Subcutaneous abdominal adipose tissue (tissue), 5 donors: Measurements from ENCODE around the gene SLC9A3.

Experiments used
- H3K27ac ChIP-seq: one replicate; pipeline ENCODE4 v1.7.0; 2013; ENCODE audit warnings: low read depth, mild to moderate bottlenecking, inconsistent platforms, low read length, moderate library complexity
- H3K27me3 ChIP-seq, 5 donors: one replicate each; pipeline ENCODE4 v1.7.0; 2013; ENCODE audit warnings: low read length in 5 of 5, inconsistent platforms in 1 of 5; ENCODE audit not compliant: control insufficient read depth in 5 of 5, insufficient read depth in 4 of 5
- H3K36me3 ChIP-seq, 5 donors: one replicate each; pipeline ENCODE4 v1.7.0; 2013; ENCODE audit warnings: low read length in 5 of 5; ENCODE audit not compliant: control insufficient read depth in 5 of 5, insufficient read depth in 5 of 5
- H3K4me1 ChIP-seq, 5 donors: one replicate each; pipeline ENCODE4 v1.7.0; 2013; ENCODE audit warnings: low read length in 5 of 5, mild to moderate bottlenecking in 3 of 5, moderate library complexity in 1 of 5; ENCODE audit not compliant: control insufficient read depth in 5 of 5, insufficient read depth in 5 of 5
- H3K4me3 ChIP-seq, 5 donors: one replicate each; pipeline ENCODE4 v1.7.0; 2013; ENCODE audit warnings: low read length in 5 of 5, low read depth in 1 of 5
- H3K9ac ChIP-seq, 5 donors: one replicate each; pipeline ENCODE4 v1.7.0; 2013; ENCODE audit warnings: low read length in 5 of 5, mild to moderate bottlenecking in 4 of 5, moderate library complexity in 3 of 5
- H3K9me3 ChIP-seq, 5 donors: one replicate each; pipeline ENCODE4 v1.7.0; 2013; ENCODE audit warnings: low read length in 5 of 5; ENCODE audit not compliant: control insufficient read depth in 5 of 5
- donor health status: healthy.
- donor health status: healthy.
- donor health status: healthy.
- donor health status: healthy.
- donor health status: healthy.

The SLC9A3 gene

DNA sequence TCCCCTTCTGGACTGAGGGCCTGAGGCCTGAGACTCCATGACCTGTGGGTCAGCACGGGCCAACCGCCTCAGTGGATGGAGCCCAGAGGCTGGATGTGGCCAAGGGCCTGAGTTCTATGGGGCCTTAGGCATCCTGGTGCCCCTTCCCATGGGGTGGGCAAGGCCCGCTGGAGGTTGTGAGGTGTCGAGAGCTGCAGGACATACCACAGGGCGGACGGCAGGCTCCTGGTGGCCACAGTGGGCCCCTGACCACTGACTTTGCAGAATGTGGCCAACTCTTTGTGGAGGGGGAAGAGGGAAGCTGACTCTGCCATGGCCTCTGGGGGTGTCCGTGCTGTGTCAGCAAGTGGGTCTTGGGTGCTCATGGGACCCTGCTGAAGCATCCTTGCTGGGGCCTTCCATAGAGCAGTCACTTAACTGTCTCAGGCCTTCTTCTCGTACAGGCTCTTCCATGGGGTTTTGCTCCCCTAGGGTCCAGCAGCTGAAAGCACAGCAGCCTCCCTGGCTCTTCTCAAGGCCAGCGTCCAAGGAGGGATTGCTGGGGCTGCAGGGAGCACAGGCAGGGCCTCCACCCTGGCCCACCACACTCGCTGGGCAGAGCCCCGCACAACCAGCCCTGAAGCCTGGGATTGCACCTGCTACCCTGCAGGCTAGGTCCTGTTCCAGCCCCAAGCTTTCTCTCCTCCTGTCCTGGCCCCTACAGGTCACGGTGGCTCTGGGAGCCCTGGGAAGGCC is 21.6 kb upstream of the SLC9A3 start:
- Histone ChIP-seq H3K36me3 (no peaks in the 10 kb centered on the region), H3K9ac (no peak overlapping the region)

DNA sequence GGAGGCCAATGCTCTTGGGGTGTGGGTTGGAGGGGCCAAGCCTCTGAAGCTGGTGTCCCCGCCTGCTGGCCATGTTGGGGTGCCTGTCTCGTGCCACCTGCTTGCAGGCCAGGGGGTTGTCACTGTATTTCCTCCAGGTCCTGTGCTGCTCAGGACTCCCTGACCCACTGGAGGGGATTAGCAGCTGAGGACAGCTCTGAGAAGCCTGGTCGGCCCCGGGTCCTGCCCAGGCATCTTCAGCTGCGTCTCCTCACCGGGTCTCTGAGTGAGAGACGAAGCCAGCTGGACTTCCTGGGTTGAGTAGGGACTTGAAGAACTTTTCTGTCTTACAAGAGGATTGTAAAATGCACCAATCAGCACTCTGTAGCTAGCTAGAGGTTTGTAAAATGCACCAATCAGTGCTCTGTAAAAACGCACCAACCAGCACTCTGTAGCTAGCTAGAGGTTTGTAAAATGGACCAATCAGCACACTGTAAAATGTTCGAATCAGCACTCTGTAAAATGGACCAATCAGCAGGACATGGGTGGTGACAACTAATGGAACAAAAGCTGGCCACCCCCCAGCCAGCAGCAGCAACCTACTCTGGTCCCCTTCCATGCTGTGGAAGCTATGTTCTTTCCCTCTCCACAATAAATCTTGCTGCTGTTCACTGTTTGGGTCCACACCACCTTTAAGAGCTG is 20.6 kb upstream of the SLC9A3 start:
- peaks cover 0 to under 1% (median 0%) of the 10 kb centered on the region in 5 donors for H3K9me3 ChIP-seq
- peaks cover 18 to 41% (median 28%) of the 10 kb centered on the region in 5 donors for H3K27me3 ChIP-seq
- no peak overlapping the region for H3K4me3 ChIP-seq
- no peak overlapping the region for H3K27ac ChIP-seq
- no peak overlapping the region for H3K9ac ChIP-seq
- peaks cover 0 to 18% (median 11%) of the 10 kb centered on the region in 5 donors for H3K4me1 ChIP-seq
- no peaks in the 10 kb centered on the region for H3K36me3 ChIP-seq

More for the DNA sequence above, 21.6 kb upstream of the SLC9A3 start:
- H3K27ac ChIP-seq = no peak overlapping the region
- no peak overlapping the region for H3K4me3 ChIP-seq
- peaks cover 0 to 18% (median 11%) of the 10 kb centered on the region in 5 donors for H3K4me1 ChIP-seq
- peaks cover 0 to 7% (median 0%) of the 10 kb centered on the region in 5 donors for H3K9me3 ChIP-seq
- H3K27me3 ChIP-seq = peaks cover 9 to 35% (median 18%) of the 10 kb centered on the region in 5 donors

DNA sequence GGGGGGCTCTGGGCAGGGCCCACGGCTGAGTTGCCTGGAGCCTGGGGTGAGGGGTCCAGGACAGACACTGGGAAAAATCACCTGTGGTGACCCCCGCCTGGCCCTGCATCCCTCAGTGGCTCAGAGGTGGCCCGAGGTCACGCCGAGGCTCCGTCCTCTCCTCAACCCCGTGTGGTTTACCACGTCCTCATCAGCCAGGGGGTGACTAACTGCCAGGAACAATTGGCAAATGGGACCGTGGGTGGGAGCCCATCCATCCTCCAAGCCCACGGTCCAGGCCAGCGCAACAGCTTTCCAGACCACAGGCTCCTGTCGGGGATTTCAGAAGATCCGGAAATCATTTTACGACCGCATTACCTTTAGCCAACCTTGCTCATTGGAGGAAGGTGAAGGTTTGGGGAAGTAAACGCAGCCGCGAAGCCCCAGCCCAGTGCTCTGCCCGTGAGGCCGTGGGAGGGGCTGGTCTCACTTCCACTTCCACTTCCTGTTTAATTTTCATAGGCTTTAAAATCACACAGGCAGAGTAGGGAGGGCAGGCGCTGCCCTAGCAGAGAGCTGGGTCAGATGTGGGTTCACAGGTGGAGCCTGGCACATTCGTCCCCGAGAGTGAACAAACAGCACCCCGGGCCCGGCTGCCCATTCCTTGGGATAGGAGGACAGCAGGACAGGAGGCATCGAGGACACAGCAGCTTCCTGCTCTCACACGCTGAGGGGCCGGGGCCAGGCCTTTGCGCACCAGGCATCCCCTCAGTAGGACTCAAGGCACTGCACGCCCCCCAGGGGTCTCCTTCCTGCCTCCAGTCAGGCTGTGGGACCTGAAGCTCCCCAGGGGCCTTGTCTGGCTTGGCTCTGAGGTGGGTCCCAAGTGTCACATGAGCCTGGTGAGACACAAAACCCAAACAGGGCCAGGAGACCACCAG is 19.8 kb upstream of the SLC9A3 start:
- no peak overlapping the region for H3K27ac ChIP-seq
- no peak overlapping the region for H3K9ac ChIP-seq
- peak overlapping the region in 1 of 5 donors; percentile 5 for H3K4me3 ChIP-seq
- no peaks in the 10 kb centered on the region for H3K36me3 ChIP-seq
- no peaks in the 10 kb centered on the region for H3K9me3 ChIP-seq
- H3K4me1 ChIP-seq = peaks cover 0 to 18% (median 11%) of the 10 kb centered on the region in 5 donors
- H3K27me3 ChIP-seq = peaks cover 25 to 49% (median 35%) of the 10 kb centered on the region in 5 donors

DNA sequence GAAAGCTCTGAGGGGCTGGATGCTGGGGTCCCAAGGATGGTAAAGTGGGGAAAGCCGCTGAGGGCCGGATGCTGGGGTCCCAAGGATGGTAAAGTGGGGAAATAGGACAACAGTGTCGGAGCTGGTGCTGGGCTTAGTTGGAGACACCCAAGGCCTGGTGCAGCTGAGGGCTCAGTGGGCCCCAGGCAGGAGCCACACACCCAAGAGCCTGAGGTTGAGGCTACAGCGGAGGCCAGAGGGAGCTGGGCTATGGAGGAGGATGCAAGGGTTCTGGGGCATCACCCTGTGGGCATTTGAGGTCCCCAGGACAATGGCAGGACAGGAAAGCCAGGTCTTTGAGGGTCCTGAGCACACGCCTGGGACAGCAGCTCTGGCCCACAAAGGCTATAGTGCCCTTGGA is 19.1 kb upstream of the SLC9A3 start:
- Histone ChIP-seq H3K4me3 (no peak overlapping the region), H3K27ac (no peak overlapping the region)

DNA sequence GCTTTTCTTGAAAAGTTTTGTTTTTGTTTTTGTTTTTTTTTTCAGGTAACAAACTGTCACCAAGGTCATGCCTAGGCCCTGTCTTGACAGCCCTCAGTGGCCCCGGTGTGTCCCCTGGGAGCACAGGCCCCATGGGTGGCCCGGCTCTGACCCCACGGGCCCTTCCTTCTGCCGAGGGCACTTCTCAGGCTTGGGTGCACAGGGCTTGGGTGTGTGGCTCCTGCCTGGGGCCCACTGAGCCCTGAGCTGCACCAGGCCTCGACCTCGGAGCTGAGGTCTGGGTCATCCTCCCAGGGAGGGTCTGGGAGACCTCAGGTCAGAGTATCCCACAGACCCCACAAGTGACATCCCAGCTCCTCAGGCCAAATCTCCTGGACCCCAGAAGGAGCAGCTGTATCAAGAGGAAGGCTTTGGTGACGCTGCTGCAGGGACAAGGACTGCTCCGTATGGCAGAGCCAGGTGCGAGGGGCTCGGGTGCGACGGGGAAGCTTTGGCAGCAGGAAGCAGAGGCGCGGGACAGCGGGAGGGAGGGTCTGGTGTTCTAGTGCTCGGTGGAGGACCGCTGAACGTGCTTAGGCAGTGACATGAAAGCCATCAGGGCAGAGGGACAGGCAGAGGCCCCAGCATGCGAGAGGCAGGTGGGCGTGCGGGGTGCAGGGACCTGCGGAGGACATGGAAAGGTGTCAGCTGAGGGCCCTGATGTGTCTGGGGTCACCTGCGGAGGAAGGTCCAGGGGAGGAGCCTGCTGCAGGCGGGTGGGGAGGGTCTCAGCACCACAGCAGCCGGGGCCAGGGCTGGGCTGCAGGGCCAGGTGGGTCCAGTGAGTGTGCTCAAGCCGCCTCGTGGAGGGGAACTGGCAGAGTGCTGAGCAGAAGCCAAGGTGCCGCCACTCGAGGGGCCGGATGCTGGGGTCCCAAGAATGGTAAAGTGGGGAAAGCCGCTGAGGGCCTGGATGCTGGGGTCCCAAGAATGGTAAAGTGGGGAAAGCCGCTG is 18.4 kb upstream of the SLC9A3 start:
- Histone ChIP-seq H3K4me3 (no peak overlapping the region), H3K9me3 (no peaks in the 10 kb centered on the region), H3K27ac (no peak overlapping the region), H3K4me1 (peaks cover 0 to 14% (median 11%) of the 10 kb centered on the region in 5 donors), H3K9ac (no peak overlapping the region), H3K27me3 (peaks cover 35 to 58% (median 48%) of the 10 kb centered on the region in 5 donors), H3K36me3 (no peaks in the 10 kb centered on the region)

More for the DNA sequence above, 19.1 kb upstream of the SLC9A3 start:
- H3K4me1 ChIP-seq = peaks cover 0 to 15% (median 11%) of the 10 kb centered on the region in 5 donors
- H3K27me3 ChIP-seq = peaks cover 31 to 55% (median 41%) of the 10 kb centered on the region in 5 donors
- H3K9ac ChIP-seq = no peak overlapping the region
- no peaks in the 10 kb centered on the region for H3K36me3 ChIP-seq
- no peaks in the 10 kb centered on the region for H3K9me3 ChIP-seq

DNA sequence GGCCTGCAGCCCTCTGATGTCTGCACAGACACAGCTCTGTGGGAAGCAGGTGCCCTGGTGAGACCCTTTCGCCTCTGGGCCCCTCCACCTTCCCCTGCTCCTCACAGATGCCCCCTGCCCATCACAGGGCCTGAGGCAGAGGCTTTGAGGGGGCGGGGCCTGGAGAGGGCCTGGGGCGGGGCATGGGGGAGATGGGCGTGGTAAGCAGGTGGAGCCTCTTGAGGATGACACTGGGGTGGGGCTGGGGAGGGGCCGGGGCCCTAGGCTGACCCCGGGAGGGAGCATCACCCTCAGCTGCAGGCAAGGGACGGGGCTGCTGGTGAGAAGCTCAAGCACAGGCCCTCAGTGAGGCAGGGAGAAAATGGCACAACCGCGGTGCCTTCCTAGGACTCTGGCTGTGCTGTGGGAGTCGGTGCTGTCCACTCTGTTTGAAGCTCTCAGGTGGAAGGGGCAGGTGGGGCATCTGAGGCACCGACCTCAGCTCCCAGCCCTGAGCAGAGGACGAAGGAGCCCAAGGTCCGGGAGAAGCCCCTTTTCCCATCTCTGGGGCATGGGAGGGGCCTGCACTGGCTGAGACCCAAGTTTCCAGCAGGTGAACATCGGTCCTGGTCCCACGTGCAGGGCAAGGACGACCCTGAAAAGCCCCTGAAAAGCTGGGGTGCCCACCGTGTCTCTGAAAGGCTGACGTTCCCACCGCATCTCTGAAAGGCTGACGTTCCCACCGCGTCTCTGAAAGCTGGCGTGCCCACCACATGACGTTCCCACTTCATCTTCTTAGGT is 17.5 kb upstream of the SLC9A3 start:
- no peak overlapping the region for H3K27ac ChIP-seq
- H3K36me3 ChIP-seq = no peaks in the 10 kb centered on the region
- no peak overlapping the region for H3K9ac ChIP-seq
- H3K4me3 ChIP-seq = no peak overlapping the region
- peaks cover 34 to 52% (median 46%) of the 10 kb centered on the region in 5 donors for H3K27me3 ChIP-seq
- H3K9me3 ChIP-seq = no peaks in the 10 kb centered on the region
- peaks cover 0 to 14% (median 11%) of the 10 kb centered on the region in 5 donors for H3K4me1 ChIP-seq

DNA sequence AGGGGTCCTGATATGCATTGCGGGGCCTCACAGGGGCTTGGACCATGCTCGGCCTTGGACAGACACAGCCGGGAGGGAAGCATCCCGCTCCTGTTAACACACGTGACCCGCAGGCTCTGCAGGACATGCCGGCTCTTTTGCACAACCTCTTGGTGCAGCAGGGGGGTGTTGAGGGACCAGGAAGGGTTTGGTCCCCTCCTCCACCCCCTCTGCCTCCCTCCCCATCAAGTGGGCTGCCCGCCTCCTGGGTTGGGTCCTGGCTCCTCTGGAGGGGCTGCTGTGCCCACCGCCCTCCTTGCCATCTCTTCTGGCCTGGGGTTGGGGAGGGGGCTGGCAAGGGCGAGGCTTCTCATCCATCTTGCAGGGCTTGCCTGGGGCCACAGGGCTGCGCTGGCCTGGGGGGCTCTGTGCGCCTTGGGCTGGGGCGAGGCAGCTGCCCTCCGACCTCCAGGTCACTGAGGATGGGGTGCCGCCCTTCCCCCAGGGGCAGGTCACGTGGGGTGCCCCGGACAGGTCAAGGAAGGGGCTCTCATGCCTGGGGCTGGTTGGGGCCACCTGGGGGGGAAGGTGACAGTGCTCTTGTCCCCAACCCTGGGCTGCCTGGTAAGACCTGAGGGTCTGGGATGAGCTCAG is 16.8 kb upstream of the SLC9A3 start:
- Histone ChIP-seq H3K9ac (no peak overlapping the region), H3K27me3 (peaks cover 30 to 50% (median 41%) of the 10 kb centered on the region in 5 donors), H3K9me3 (no peaks in the 10 kb centered on the region), H3K4me3 (no peak overlapping the region), H3K27ac (no peak overlapping the region), H3K4me1 (peaks cover 0 to 14% (median 11%) of the 10 kb centered on the region in 5 donors), H3K36me3 (no peaks in the 10 kb centered on the region)

DNA sequence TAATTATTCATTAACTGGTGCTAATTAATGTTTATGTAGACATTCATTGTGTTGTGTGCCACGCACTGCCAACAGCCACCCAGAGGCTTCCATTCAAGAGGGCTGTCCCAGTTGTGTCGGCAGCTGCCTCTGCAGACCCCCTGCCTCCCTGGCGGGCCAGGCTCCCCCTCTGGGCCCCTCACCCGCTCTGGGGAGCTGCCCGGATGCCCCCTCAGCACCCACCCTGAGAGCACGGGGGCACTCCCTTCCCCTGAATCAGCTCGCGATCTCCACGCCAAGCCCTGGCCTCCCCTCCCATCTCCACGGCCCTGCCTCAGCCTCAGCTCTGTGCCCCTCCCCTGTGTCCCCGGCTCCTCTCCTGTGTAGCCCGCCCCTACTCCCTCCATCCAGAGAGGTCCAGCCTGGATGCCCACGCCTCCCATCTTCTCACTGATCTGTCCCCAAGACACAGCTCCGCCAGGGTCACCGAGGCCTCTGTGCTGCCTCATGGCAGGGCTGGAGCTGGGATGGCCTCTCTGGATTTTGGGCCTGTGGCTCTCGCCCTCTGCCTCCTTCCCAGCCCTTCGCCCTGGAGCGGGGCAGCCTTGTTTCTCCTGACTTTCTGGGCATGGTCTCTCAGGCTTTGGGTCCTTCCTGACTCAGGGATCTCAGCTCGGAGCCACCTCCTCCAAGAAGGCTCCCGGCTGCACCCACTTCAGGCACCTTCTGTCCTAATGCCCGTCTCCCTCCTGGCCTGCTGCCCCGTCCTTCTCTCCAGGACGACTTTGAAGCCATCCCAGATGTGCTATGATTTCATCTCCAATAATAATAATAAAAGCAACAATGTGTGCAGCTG is 16.0 kb upstream of the SLC9A3 start:
- H3K27ac ChIP-seq = no peak overlapping the region
- no peak overlapping the region for H3K9ac ChIP-seq
- H3K9me3 ChIP-seq = no peaks in the 10 kb centered on the region
- H3K27me3 ChIP-seq = peaks cover 33 to 55% (median 40%) of the 10 kb centered on the region in 5 donors
- no peak overlapping the region for H3K4me3 ChIP-seq
- H3K36me3 ChIP-seq = no peaks in the 10 kb centered on the region
- peaks cover 0 to 14% (median 11%) of the 10 kb centered on the region in 5 donors for H3K4me1 ChIP-seq
